Measurements from ENCODE around the gene CD28.
"Not testable (repeated sequence)": the region's sequence is repeated elsewhere in the genome, so short reads cannot be mapped to it uniquely, and the experiment has no call there.

CD28 gene

GRCh38 chr2:203687165-203687564 lies 19.3 kb upstream of the CD28 start:
- DNase-seq (ENCODE audit: low read depth) = no peak

- no peak for DNase-seq (ENCODE audit: low read depth)
Observed at GRCh38 chr2:203688798-203689197, 17.6 kb upstream of the CD28 start.

- no peak for DNase-seq (ENCODE audit: low read depth)
Observed at GRCh38 chr2:203689426-203690116, 16.9 kb upstream of the CD28 start.

GRCh38 chr2:203690117-203690431 lies 16.4 kb upstream of the CD28 start:
- no peak for DNase-seq (ENCODE audit: low read depth)

GRCh38 chr2:203690441-203691047 lies 15.9 kb upstream of the CD28 start:
- no peak for DNase-seq (ENCODE audit: low read depth)

GRCh38 chr2:203691149-203691548 lies 15.3 kb upstream of the CD28 start:
- DNase-seq (ENCODE audit: low read depth) = no peak

GRCh38 chr2:203692031-203692710 lies 14.3 kb upstream of the CD28 start:
- no peak for DNase-seq (ENCODE audit: low read depth)

DNA sequence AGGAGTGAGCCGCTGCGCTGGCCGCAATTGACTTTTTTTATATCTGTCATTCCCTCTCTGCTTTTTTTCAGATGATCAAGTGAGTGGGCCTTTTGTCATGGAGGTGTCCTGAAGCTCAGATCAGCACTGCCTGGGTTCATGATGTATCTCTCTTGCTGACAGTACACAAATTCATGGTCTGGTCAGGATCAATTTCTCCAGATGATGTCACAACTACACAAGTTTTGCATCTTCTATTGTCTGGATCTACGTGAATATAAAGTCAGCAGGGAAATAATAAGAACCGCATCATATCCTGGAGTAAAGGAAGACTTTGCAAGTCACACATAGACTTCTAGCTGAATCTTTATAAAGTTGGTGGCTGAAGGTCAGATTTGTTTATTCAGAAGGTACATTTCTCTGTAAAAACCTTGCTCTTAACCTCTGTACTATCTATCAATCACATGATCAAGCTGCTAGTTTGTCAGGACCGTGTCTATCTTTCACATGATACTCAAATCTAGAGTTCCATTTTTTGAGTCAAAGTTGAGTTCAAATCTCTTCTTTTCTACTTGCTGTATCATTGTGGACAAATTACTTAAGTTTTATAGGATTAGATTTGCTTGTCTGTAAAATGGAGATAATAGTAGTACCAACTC lies 13.1 kb upstream of the CD28 start:
- DNase-seq (ENCODE audit: low read depth) = no peak

GRCh38 chr2:203694191-203694590 lies 12.2 kb upstream of the CD28 start:
- DNase-seq (ENCODE audit: low read depth) = no peak

DNA sequence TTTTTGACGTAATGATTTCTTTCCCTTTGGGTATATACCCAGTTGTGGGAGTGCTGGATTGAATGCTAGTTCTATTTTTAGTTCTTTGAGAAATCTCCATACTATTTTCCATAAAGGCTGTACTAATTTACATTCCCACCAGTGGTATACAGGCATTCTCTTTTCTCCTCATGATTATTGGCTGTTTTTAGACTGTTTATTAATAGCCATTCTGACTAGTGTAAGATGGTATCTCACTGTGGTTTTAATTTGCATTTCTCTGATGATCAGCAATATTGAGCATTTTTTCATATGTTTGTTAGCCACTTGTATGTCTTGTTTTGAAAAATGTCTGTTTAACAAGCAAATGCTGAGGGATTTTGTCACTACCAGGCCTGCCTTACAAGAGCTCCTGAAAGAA lies 9.2 kb upstream of the CD28 start:
- no peak for DNase-seq (ENCODE audit: low read depth)

DNA sequence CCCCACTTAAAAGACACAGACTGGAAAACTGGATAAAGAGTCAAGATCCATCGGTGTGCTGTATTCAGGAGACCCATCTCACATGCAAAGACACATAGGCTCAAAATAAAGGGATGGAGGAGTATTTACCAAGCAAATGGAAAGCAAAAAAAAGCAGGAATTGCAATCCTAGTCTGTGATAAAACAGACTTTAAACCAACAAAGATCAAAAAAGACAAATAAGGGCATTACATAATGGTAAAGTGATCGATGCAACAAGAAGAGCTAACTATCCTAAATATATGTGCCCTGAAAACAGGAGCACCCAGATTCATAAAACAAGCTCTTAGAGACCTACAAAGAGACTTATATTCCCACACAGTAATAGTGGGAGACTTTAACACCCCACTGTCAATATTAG lies 8.7 kb upstream of the CD28 start:
- not testable (repeated sequence) for DNase-seq (ENCODE audit: low read depth)

DNA sequence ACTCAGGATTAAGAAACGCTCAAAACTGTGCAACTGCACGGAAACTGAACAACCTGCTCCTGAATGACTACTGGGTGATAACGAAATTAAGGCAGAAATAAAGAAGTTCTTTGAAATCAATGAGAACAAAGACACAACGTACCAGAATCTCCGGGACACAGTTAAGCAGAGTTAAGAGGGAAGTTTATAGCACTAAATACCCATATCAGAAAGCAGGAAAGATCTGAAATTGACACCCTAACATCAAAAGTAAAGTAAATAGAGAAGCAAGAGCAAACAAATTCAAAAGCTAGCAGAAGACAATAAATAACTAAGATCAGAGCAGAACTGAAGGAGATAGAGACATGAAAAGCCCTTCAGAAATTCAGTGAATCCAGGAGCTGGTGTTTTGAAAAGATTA lies 8.0 kb upstream of the CD28 start:
- DNase-seq (ENCODE audit: low read depth) = not testable (repeated sequence)

DNA sequence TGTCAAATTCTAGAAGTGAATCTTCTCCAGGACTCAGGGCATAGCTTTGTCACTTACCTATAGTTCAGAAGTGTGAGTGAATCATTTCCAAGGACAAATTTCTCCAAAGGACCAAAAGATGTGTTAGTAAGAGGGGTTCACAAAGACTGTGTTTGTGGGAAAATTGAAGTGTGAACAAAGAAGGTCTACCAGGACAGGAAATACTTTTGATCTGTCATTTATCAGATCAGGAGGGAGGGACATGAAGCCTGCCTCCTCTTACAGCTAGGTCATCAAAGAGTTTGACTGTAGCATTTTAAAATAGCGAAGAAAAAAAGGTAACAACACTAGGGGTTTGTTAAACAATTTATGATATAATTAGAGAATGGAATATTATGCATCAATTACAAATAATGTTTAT lies 2.0 kb upstream of the CD28 start:
- DNase-seq (ENCODE audit: low read depth) = no peak

GRCh38 chr2:203705178-203705577 lies 1.3 kb upstream of the CD28 start:
- DNase-seq (ENCODE audit: low read depth) = no peak

DNA sequence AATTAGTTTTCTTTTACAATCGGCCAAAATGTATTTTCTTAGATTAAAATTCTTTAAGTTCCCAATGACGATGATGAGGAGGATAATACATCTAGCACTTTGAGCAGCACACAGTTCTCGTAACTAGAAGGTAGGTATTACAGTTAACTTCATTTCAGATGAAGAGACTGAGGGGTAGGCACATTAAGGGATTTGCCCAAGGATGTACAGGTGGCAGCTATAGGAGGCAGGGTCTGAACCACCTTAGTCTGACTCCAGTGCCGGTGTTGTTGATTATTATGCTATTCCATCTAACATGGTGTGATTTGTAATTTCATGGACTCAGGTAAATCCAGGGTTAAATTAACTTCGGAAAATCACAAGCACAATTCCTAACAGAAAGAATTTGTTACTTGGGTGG lies 1.1 kb downstream of the CD28 start:
- DNase-seq (ENCODE audit: low read depth) = no peak

DNA sequence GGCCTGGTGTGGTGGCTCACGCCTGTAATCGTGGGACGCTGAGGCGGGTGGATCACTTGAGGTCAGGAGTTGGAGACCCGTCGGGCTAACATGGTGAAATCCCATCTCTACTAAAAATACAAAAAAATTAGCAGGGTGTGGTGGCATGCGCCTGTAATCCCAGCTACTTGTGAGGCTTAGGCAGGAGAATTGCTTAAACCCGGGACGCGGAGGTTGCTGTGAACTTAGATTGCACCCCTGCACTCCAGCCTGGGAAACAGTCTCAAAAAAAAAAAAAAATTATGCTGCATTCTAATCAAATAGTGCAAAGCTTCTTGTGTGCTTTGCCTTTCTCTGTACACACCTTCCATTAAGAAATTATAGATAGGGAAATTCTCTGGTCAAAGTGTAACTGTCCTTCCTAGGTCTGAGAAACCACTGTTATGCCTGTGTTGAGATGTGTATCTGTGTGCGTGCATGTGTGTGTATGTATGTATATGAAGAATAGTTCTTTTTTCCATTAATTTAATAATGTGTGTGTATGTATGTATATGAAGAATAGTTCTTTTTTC lies 2.5 kb downstream of the CD28 start:
- no peak for DNase-seq (ENCODE audit: low read depth)

DNA sequence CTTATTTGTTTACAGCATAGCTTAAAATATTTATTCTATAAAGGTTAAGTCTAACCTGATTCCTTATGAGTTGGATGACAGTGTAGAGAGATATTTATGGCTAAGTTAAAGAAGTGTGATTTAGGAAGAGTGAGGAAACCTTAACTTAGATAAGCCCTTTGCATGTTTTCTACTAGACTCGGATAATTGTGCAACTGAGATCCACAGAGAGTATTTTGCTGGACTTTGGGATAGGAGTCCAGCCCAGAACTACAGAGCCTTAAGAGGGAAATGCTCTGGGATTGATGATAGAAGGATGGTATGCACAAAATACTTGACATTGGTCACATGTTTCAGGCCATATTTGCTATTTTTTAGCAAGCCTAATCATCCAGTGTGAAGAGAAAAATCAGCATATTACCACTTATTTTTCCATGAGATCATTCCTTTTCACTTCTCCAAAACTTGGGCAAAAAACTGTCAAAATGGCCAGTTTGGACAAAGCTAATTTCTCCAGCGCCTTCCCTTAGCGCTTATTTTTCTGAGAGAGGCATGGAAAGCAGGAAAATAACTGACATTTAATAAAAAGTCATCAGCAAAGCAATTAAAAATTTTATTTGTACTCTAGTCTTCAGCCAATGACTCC lies 3.1 kb downstream of the CD28 start:
- DNase-seq (ENCODE audit: low read depth) = no peak

- no peak for DNase-seq (ENCODE audit: low read depth)
Observed at GRCh38 chr2:203710226-203710625, 3.8 kb downstream of the CD28 start.

DNA sequence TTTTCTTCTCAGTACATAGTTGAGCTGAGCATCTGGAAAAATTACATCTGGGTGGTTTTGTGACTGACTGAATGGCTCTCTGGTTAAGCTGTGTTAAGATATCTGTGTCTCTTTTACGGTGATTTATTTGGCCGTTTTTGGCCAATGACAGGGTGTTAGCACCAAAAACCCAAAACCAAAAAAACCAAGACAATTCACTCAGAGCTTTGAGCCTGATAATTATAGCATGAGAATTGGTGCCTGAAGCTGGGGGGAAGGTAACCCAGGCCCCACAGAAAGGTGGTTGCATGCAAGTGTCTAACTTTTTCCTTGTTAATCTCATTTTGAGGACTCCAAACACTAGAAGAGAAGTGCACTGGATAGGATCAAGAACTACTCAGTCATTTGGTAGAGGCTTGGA lies 4.5 kb downstream of the CD28 start:
- no peak for DNase-seq (ENCODE audit: low read depth)

GRCh38 chr2:203711399-203711798 lies 5.0 kb downstream of the CD28 start:
- DNase-seq (ENCODE audit: low read depth) = no peak

DNA sequence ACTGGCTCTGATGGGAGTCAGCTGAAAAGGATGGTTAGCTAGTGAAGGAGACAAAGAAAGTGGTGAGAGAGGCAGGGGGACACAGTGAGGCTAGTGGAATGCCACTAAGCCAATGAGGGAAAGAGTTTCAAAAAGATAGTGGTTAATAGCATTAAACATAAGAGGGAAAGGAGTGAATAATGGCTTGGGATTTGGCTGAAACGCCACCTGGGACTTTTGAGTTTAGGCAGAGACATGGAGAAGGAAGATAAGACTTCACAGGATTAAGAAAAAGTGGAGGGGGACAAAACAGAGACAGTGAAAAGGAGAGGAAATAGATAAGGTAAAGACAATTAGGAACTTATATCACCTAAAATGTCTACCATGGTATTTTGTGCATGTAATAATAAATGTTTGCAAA lies 6.9 kb downstream of the CD28 start:
- no peak for DNase-seq (ENCODE audit: low read depth)

DNA sequence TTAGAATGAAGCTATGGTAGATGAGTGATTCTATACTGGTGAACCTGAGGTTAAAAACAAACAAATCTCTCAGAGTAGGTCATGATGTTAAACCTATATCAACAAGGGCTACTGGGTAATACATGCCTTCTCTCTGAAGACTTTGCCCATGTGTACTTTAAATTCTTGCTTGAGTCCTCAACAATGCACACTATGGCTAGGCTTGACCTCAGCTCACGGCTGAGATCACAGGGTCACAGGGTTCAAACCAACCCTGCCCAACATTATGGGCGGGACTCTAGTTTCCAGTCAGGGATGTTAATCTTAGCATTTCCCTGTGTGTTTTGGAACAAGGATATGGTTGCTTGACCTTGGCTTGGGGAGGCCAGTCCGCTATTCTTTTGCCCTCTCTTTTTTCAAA lies 7.7 kb downstream of the CD28 start:
- no peak for DNase-seq (ENCODE audit: low read depth)

GRCh38 chr2:203715744-203716143 lies 9.3 kb downstream of the CD28 start:
- DNase-seq (ENCODE audit: low read depth) = no peak
